KMS-11 (cell line): ENCODE results near the gene COIL.

Experiments used
- H2AFZ ChIP-seq: fragments of 200-600 bp; sonication (generic); 2 replicates; pipeline ENCODE4 v1.6.1; 2016; ENCODE audit warnings: antibody characterized with exemption, mixed run types, low read depth
- H3K27ac ChIP-seq: fragments of 200-600 bp; sonication (generic); 2 replicates; pipeline ENCODE4 v1.6.1; 2016; ENCODE audit warnings: mild to moderate bottlenecking, mixed run types
- H3K27me3 ChIP-seq: fragments of 200-600 bp; sonication (generic); 2 replicates; pipeline ENCODE4 v1.6.1; 2017; ENCODE audit warnings: mild to moderate bottlenecking, low read depth, mixed run types, moderate library complexity; ENCODE audit not compliant: insufficient read depth
- H3K36me3 ChIP-seq: fragments of 200-600 bp; sonication (generic); 2 replicates; pipeline ENCODE4 v1.6.1; 2017; ENCODE audit warnings: mild to moderate bottlenecking, mixed run types; ENCODE audit not compliant: insufficient read depth
- H3K4me1 ChIP-seq: fragments of 200-600 bp; sonication (generic); 2 replicates; pipeline ENCODE4 v1.6.1; 2016; ENCODE audit warnings: mild to moderate bottlenecking, low read depth, mixed run types; ENCODE audit not compliant: poor library complexity, severe bottlenecking
- H3K4me2 ChIP-seq: fragments of 200-600 bp; sonication (generic); 2 replicates; pipeline ENCODE4 v1.7.0; 2016; ENCODE audit warnings: mild to moderate bottlenecking, mixed run types
- H3K4me3 ChIP-seq: fragments of 200-600 bp; sonication (generic); IDR thresholded peaks from 2 replicates; pipeline ENCODE4 v1.6.1; 2017; ENCODE audit warnings: low read depth, low read length, mixed read lengths; ENCODE audit not compliant: insufficient read depth
- H3K79me2 ChIP-seq: fragments of 200-600 bp; sonication (generic); 2 replicates; pipeline ENCODE4 v1.6.1; 2016; ENCODE audit warnings: low read depth, mixed run types; ENCODE audit not compliant: insufficient read depth
- H3K9ac ChIP-seq: fragments of 200-600 bp; sonication (generic); 2 replicates; pipeline ENCODE4 v1.6.1; 2016; ENCODE audit warnings: mild to moderate bottlenecking, mixed run types
- H4K20me1 ChIP-seq: fragments of 200-600 bp; sonication (generic); 2 replicates; pipeline ENCODE4 v1.6.1; 2016; ENCODE audit warnings: mild to moderate bottlenecking, mixed run types; ENCODE audit not compliant: insufficient read depth
- TF ChIP-seq, protein P1 (sequence below): fragments of 200-600 bp; sonication (generic); conservative IDR thresholded peaks from 2 replicates; pipeline ENCODE4 v1.6.1; 2017; ENCODE audit warnings: low read depth, mild to moderate bottlenecking, antibody characterized with exemption, low read length, moderate library complexity, mixed read lengths

Gene COIL

DNA sequence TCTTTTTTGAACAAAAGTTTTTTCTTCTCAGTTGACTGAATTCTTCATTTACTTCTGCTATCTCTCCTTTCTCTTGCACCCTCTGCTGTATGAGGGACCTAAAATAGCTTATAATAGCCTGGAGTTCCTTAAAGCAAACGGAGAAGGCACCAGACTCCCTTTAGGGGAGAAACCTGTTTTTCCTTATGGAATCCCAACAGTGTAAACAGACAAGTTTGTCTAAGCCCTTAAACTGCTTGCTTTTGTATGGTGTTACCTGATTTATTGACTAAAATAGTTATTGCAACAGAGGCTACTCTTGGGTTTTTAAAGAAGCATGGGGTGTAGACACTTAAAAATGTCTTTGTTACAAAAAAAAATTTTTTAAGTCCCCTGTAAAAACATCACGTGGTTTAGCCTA lies 34.1 kb downstream of the COIL start:
- TF ChIP-seq, protein P1, sequence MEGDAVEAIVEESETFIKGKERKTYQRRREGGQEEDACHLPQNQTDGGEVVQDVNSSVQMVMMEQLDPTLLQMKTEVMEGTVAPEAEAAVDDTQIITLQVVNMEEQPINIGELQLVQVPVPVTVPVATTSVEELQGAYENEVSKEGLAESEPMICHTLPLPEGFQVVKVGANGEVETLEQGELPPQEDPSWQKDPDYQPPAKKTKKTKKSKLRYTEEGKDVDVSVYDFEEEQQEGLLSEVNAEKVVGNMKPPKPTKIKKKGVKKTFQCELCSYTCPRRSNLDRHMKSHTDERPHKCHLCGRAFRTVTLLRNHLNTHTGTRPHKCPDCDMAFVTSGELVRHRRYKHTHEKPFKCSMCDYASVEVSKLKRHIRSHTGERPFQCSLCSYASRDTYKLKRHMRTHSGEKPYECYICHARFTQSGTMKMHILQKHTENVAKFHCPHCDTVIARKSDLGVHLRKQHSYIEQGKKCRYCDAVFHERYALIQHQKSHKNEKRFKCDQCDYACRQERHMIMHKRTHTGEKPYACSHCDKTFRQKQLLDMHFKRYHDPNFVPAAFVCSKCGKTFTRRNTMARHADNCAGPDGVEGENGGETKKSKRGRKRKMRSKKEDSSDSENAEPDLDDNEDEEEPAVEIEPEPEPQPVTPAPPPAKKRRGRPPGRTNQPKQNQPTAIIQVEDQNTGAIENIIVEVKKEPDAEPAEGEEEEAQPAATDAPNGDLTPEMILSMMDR: no peak
- Histone ChIP-seq H3K4me1 (no peaks in the 10 kb centered on the region), H3K27me3 (no peaks in the 10 kb centered on the region), H3K4me2 (no peak overlapping the region), H4K20me1 (no peaks in the 10 kb centered on the region), H3K9ac (no peak overlapping the region), H2AFZ (no peak overlapping the region), H3K4me3 (no peak overlapping the region), H3K36me3 (no peaks in the 10 kb centered on the region), H3K79me2 (no peaks in the 10 kb centered on the region), H3K27ac (no peak overlapping the region)

DNA sequence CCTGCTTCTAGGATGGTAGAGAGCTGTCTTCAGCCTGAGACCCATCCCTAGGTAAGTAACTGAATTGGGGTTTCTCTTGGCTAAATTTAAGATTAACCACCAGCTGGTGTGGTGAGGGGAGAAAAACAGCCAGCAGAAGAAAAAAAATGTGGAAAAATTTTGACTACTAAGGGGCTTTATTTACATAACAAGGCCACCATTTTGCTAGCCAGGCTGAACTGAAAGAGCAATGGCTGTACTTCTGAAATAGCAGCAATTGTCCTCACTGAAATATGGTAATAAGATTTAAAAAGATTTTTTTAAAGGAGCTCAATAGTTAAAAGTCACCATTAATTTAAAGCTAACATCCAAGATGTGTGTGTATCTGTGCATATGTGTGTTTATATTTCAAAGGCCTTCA lies 34.6 kb downstream of the COIL start:
- H3K9ac ChIP-seq: no peak overlapping the region
- TF ChIP-seq, protein P1: no peak

GRCh38 chr17:56925088-56925487 lies 35.8 kb downstream of the COIL start:
- no peaks in the 10 kb centered on the region for H3K79me2 ChIP-seq
- no peak overlapping the region for H3K27ac ChIP-seq
- no peaks in the 10 kb centered on the region for H3K36me3 ChIP-seq
- H3K9ac ChIP-seq: no peak overlapping the region
- H3K4me3 ChIP-seq: no peak overlapping the region
- no peak overlapping the region for H3K4me2 ChIP-seq
- no peaks in the 10 kb centered on the region for H3K4me1 ChIP-seq
- no peaks in the 10 kb centered on the region for H3K27me3 ChIP-seq
- TF ChIP-seq, protein P1: no peak
- H4K20me1 ChIP-seq: no peaks in the 10 kb centered on the region
- no peak overlapping the region for H2AFZ ChIP-seq

More for the DNA sequence above, 34.6 kb downstream of the COIL start:
- H2AFZ ChIP-seq: no peak overlapping the region
- H3K27ac ChIP-seq: no peak overlapping the region
- no peaks in the 10 kb centered on the region for H3K4me1 ChIP-seq
- no peaks in the 10 kb centered on the region for H4K20me1 ChIP-seq
- no peak overlapping the region for H3K4me3 ChIP-seq
- no peaks in the 10 kb centered on the region for H3K36me3 ChIP-seq
- H3K27me3 ChIP-seq: no peaks in the 10 kb centered on the region
- no peaks in the 10 kb centered on the region for H3K79me2 ChIP-seq
- no peak overlapping the region for H3K4me2 ChIP-seq

DNA sequence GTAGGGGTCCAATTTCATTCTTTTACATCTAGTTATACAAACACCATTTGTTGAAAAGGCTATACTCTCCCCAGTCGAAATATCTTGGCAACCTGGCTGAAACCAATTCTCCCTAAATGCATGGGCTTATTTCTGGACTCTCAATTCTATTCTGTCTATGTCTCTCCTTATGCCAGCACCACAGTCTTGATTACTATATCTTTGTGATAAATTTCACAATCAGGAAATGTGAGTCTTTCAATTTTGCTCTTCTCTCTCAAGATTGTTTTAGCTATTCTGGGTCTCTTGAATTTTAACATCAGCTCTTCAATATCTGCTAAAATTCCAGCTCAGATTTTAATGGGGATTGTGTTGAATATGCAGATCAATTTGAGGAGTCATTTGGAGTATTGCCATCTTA lies 41.1 kb downstream of the COIL start:
- no peak overlapping the region for H3K27ac ChIP-seq

More for the DNA sequence above, 41.1 kb downstream of the COIL start:
- Histone ChIP-seq H4K20me1 (no peaks in the 10 kb centered on the region), H3K4me3 (no peak overlapping the region), H3K9ac (no peak overlapping the region), H3K27me3 (no peaks in the 10 kb centered on the region), H3K4me2 (no peak overlapping the region), H3K4me1 (peaks cover 7% of the 10 kb centered on the region), H3K79me2 (peaks cover 1% of the 10 kb centered on the region; the same call in 1 of the 2 replicates), H2AFZ (no peak overlapping the region), H3K36me3 (no peaks in the 10 kb centered on the region)
- TF ChIP-seq, protein P1: no peak
